SK-N-SH (cell line): ENCODE results near the gene LANCL2. TPM values are rescaled to one million over a fixed set of nuclear protein-coding genes. Genes with fewer than 3 reads are reported as not detected.

Source experiments
- CTCF ChIA-PET: fragments of 300-600, 350-600 bp; formaldehyde crosslinking; extraction: SDS; loops from one replicate; lab custom pipeline; 2021; lab: Yijun Ruan, JAX
- POLR2A ChIA-PET: fragments of 350-600 bp; sonication (Branson Sonifier 250); formaldehyde crosslinking; extraction: SDS; loops from one replicate; lab custom pipeline; 2020; ENCODE audit warnings: antibody characterized with exemption, inconsistent platforms; lab: Yijun Ruan, JAX
- DNase-seq: peaks from one replicate; pipeline ENCODE4 v3.0.0; 2012
- H2AFZ ChIP-seq: fragments of 200-600 bp; sonication (generic); 2 replicates; pipeline ENCODE4 v1.8.1; 2016; ENCODE audit warnings: antibody characterized with exemption, mild to moderate bottlenecking, low read depth
- H3F3A ChIP-seq: fragments of 200-600 bp; sonication (generic); replicated peaks from 2 replicates; pipeline ENCODE3; 2016; ENCODE audit warnings: antibody characterized with exemption, mild to moderate bottlenecking; ENCODE audit not compliant: insufficient read depth
- H3K27ac ChIP-seq, 2 experiments: fragments of 200-500 bp in 1 of 2; fragments of 200-600 bp in 1 of 2; sonication (Bioruptor generic) in 1 of 2; sonication (generic), shearing (Covaris generic) in 1 of 2; 2 replicates each; pipeline versions ENCODE4 v1.5.1 to v1.6.1; 2014 to 2016; ENCODE audit warnings: low read depth in 2 of 2, inconsistent platforms in 1 of 2, low read length in 1 of 2, mild to moderate bottlenecking in 1 of 2, mixed read lengths in 1 of 2
- H3K27me3 ChIP-seq: fragments of 200-600 bp; sonication (generic), shearing (Covaris generic); 2 replicates; pipeline ENCODE4 v1.6.1; 2016; ENCODE audit warnings: mixed run types; ENCODE audit not compliant: insufficient read depth
- H3K36me3 ChIP-seq, 2 experiments: fragments of 200-500 bp in 1 of 2; fragments of 200-600 bp in 1 of 2; sonication (Bioruptor generic) in 1 of 2; sonication (generic) in 1 of 2; replicated peaks in 1 of 2; 2 replicates each; pipeline versions ENCODE3 to v1.5.1; 2014 to 2016; ENCODE audit warnings: low read length in 1 of 2, mild to moderate bottlenecking in 1 of 2; ENCODE audit not compliant: insufficient read depth in 2 of 2, control insufficient read depth in 1 of 2
- H3K4me1 ChIP-seq, 2 experiments: fragments of 200-500 bp in 1 of 2; fragments of 200-600 bp in 1 of 2; sonication (Bioruptor generic) in 1 of 2; sonication (generic), shearing (Covaris generic) in 1 of 2; 2 replicates each; pipeline versions ENCODE4 v1.5.1 to v1.6.1; 2014 to 2016; ENCODE audit warnings: low read depth in 1 of 2, low read length in 1 of 2, mixed run types in 1 of 2; ENCODE audit not compliant: insufficient read depth in 2 of 2, control insufficient read depth in 1 of 2
- H3K4me2 ChIP-seq: fragments of 200-600 bp; sonication (generic), shearing (Covaris generic); 2 replicates; pipeline ENCODE4 v1.6.1; 2017; ENCODE audit warnings: mixed run types
- H3K4me3 ChIP-seq, 2 experiments: fragments of 200-500 bp in 1 of 2; fragments of 200-600 bp in 1 of 2; sonication (Bioruptor generic) in 1 of 2; sonication (generic), shearing (Covaris generic) in 1 of 2; 2 replicates each; pipeline versions ENCODE4 v1.5.1 to v1.8.1; 2014 to 2016; ENCODE audit warnings: low read depth in 2 of 2, inconsistent platforms in 1 of 2, low read length in 1 of 2, mild to moderate bottlenecking in 1 of 2, mixed read lengths in 1 of 2, moderate library complexity in 1 of 2
- H3K79me2 ChIP-seq: fragments of 200-600 bp; sonication (generic); 2 replicates; pipeline ENCODE4 v1.8.1; 2017; ENCODE audit warnings: mild to moderate bottlenecking; ENCODE audit not compliant: insufficient read depth
- H3K9ac ChIP-seq: fragments of 200-600 bp; sonication (generic); 2 replicates; pipeline ENCODE4 v1.6.1; 2017; ENCODE audit warnings: mixed run types
- H3K9me2 ChIP-seq: fragments of 200-600 bp; sonication (generic); 2 replicates; pipeline ENCODE4 v1.6.1; 2017; ENCODE audit warnings: mixed run types
- H3K9me3 ChIP-seq: fragments of 200-600 bp; sonication (generic); 2 replicates; pipeline ENCODE4 v1.6.1; 2017; ENCODE audit warnings: mixed run types, mild to moderate bottlenecking, moderate library complexity
- H4K20me1 ChIP-seq: fragments of 200-600 bp; sonication (generic); 2 replicates; pipeline ENCODE4 v1.6.1; 2017; ENCODE audit warnings: mild to moderate bottlenecking, mixed run types; ENCODE audit not compliant: insufficient read depth
- EP300 ChIP-seq, 2 experiments: IDR thresholded peaks; 2 replicates each; pipeline versions ENCODE4 v1.4.0 to v1.6.1; 2012; ENCODE audit warnings: borderline replicate concordance in 1 of 2, low read depth in 1 of 2, low read length in 1 of 2
- FOSL2 ChIP-seq: IDR thresholded peaks from 2 replicates; pipeline ENCODE4 v1.4.0; 2012; ENCODE audit warnings: low read depth, mild to moderate bottlenecking, moderate library complexity, borderline replicate concordance
- JUND ChIP-seq: IDR thresholded peaks from 2 replicates; pipeline ENCODE4 v1.4.0; 2012
- MEF2A ChIP-seq: IDR thresholded peaks from 2 replicates; pipeline ENCODE4 v1.4.0; 2012; ENCODE audit warnings: low read depth, borderline replicate concordance
- SIN3A ChIP-seq: IDR thresholded peaks from 2 replicates; pipeline ENCODE4 v1.6.1; 2012; ENCODE audit warnings: low read depth, mild to moderate bottlenecking, low read length, moderate library complexity, borderline replicate concordance
- SMC3 ChIP-seq: IDR thresholded peaks from 2 replicates; pipeline ENCODE4 v1.6.1; 2012; ENCODE audit warnings: low read depth, low read length, improper control_type of control experiment
- TAF1 ChIP-seq: IDR thresholded peaks from 2 replicates; pipeline ENCODE4 v1.6.1; 2012; ENCODE audit warnings: low read depth, mild to moderate bottlenecking, low read length, moderate library complexity, borderline replicate concordance
- YY1 ChIP-seq: IDR thresholded peaks from 2 replicates; pipeline ENCODE4 v1.4.0; 2012; ENCODE audit warnings: low read depth, mild to moderate bottlenecking
- WGBS: methylation state at CpG from one replicate; pipeline ENCODE4 v1.1.6; 2017; ENCODE audit warnings: low lambda C conversion rate; 5-methylcytosine and 5-hydroxymethylcytosine counted together
- polyA plus RNA-seq, 3 experiments: library from polyadenylated mRNA; depleted of rRNA; stranded (reverse); fragments of >200 nt; gene quantifications; 2 replicates each; pipeline ENCODE4 v1.2.3, GENCODE V29; 2012
- TF ChIP-seq, protein P1 (sequence below): fragments of 150-350 bp; IDR thresholded peaks from 2 replicates; pipeline ENCODE4 v1.6.1; 2016; ENCODE audit warnings: mild to moderate bottlenecking, low read depth, low read length
- TF ChIP-seq, protein P2 (sequence below): IDR thresholded peaks from 2 replicates; pipeline ENCODE4 v1.4.0; 2012; ENCODE audit warnings: low read depth, borderline replicate concordance
- TF ChIP-seq, protein P3 (sequence below): IDR thresholded peaks from 2 replicates; pipeline ENCODE4 v1.6.1; 2012; ENCODE audit warnings: mild to moderate bottlenecking, low read depth, low read length, moderate library complexity
- TF ChIP-seq, protein P4 (sequence below): IDR thresholded peaks from 2 replicates; pipeline ENCODE4 v1.4.0; 2012; ENCODE audit warnings: low read depth, borderline replicate concordance
- TF ChIP-seq, protein P5 (sequence below): fragments of 150-350 bp; IDR thresholded peaks from 2 replicates; pipeline ENCODE4 v1.6.1; 2017; ENCODE audit warnings: antibody characterized with exemption, low read length, low read depth, borderline replicate concordance

LANCL2 gene
- polyA plus RNA-seq, 1 of the 3 experiments (the other 2 are of a cell fraction), result 36.7 TPM

DNA sequence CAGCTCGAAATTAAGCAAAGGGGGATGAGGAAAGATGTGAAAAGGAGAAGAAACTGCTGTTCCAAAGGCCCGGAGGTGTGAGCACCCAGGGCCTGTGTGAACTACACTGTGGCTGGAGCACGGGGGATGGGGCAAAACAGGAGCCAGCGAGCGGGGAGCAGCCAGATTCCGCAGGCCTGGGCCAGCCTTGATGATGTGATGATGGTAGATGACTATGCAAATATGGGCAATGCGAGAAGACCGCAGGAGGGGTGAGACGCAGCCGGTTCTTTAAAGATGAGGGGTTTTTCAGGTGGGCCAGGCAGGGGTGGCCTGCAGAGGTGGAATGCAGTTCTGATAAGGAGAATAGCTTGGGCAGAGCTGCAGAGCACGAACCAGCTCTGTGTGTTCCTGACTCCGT is 61.5 kb downstream of the LANCL2 start:
- Histone ChIP-seq H3K9ac (no peak overlapping the region), H3K4me3 (no peak overlapping the region), H3K9me2 (no peaks in the 10 kb centered on the region), H3K9me3 (no peaks in the 10 kb centered on the region), H3F3A (no peaks in the 10 kb centered on the region), H3K79me2 (no peaks in the 10 kb centered on the region), H3K4me2 (no peak overlapping the region), H3K4me1 (no peaks in the 10 kb centered on the region; a peak in 1 of 4 replicates), H3K27ac (no peak overlapping the region), H4K20me1 (no peaks in the 10 kb centered on the region), H3K27me3 (no peaks in the 10 kb centered on the region), H3K36me3 (peaks cover 10 to 32% of the 10 kb centered on the region in 2 experiments), H2AFZ (no peak overlapping the region)
- no peak for TF ChIP-seq SIN3A
- no peak for TF ChIP-seq YY1
- TF ChIP-seq, protein P1, sequence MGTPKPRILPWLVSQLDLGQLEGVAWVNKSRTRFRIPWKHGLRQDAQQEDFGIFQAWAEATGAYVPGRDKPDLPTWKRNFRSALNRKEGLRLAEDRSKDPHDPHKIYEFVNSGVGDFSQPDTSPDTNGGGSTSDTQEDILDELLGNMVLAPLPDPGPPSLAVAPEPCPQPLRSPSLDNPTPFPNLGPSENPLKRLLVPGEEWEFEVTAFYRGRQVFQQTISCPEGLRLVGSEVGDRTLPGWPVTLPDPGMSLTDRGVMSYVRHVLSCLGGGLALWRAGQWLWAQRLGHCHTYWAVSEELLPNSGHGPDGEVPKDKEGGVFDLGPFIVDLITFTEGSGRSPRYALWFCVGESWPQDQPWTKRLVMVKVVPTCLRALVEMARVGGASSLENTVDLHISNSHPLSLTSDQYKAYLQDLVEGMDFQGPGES, result no peak
- TF ChIP-seq MEF2A, result no peak
- TF ChIP-seq, protein P2, sequence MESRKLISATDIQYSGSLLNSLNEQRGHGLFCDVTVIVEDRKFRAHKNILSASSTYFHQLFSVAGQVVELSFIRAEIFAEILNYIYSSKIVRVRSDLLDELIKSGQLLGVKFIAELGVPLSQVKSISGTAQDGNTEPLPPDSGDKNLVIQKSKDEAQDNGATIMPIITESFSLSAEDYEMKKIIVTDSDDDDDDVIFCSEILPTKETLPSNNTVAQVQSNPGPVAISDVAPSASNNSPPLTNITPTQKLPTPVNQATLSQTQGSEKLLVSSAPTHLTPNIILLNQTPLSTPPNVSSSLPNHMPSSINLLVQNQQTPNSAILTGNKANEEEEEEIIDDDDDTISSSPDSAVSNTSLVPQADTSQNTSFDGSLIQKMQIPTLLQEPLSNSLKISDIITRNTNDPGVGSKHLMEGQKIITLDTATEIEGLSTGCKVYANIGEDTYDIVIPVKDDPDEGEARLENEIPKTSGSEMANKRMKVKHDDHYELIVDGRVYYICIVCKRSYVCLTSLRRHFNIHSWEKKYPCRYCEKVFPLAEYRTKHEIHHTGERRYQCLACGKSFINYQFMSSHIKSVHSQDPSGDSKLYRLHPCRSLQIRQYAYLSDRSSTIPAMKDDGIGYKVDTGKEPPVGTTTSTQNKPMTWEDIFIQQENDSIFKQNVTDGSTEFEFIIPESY, result no peak
- TF ChIP-seq, protein P3, sequence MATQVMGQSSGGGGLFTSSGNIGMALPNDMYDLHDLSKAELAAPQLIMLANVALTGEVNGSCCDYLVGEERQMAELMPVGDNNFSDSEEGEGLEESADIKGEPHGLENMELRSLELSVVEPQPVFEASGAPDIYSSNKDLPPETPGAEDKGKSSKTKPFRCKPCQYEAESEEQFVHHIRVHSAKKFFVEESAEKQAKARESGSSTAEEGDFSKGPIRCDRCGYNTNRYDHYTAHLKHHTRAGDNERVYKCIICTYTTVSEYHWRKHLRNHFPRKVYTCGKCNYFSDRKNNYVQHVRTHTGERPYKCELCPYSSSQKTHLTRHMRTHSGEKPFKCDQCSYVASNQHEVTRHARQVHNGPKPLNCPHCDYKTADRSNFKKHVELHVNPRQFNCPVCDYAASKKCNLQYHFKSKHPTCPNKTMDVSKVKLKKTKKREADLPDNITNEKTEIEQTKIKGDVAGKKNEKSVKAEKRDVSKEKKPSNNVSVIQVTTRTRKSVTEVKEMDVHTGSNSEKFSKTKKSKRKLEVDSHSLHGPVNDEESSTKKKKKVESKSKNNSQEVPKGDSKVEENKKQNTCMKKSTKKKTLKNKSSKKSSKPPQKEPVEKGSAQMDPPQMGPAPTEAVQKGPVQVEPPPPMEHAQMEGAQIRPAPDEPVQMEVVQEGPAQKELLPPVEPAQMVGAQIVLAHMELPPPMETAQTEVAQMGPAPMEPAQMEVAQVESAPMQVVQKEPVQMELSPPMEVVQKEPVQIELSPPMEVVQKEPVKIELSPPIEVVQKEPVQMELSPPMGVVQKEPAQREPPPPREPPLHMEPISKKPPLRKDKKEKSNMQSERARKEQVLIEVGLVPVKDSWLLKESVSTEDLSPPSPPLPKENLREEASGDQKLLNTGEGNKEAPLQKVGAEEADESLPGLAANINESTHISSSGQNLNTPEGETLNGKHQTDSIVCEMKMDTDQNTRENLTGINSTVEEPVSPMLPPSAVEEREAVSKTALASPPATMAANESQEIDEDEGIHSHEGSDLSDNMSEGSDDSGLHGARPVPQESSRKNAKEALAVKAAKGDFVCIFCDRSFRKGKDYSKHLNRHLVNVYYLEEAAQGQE, result no peak
- no peak for TF ChIP-seq JUND
- ChIA-PET POLR2A (no interaction called here), CTCF (interaction anchor here (0.8 to 7.2 kb wide), 7 partner anchors 12 to 172 kb away, joined by 3 to 65 read pairs (median 5); no protein-coding TSS in a partner anchor)
- WGBS, result 88% methylated on average over 12 of the region's 12 CpGs
- DNase-seq, result no peak

DNA sequence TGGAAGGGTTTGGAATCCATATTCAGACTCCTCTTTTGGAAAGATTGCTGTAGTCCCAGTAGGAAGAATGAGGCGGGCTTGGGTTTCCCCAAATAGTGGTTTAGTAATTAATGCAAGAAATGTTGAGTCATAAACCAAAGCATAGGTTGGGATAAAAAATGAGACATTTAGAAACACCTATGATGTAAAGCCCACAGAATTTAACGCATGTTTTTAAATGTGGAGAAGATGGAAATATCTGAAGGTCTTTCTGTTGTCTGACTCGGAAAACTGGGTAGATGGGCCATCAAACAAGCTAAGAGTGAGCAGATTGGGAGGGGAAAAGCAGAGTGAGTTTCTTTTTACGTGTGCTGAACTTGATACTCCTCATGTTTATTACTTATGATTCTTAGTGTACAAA is 62.2 kb downstream of the LANCL2 start:
- WGBS, result 73% methylated on average over 4 of the region's 4 CpGs
- ChIA-PET CTCF (interaction anchor here (0.8 to 7.2 kb wide), 8 partner anchors 13 to 638 kb away, joined by 3 to 65 read pairs (median 6); no protein-coding TSS in a partner anchor), POLR2A (interaction anchor here (0.7 kb wide), 1 partner anchor 12 kb away, joined by 3 read pairs; no protein-coding TSS in a partner anchor)
- H3K4me2 ChIP-seq, result no peak overlapping the region
- H3K27me3 ChIP-seq, result no peaks in the 10 kb centered on the region
- no peaks in the 10 kb centered on the region for H3K9me2 ChIP-seq
- no peak overlapping the region for H3K9ac ChIP-seq
- H3K9me3 ChIP-seq, result no peaks in the 10 kb centered on the region
- H3F3A ChIP-seq, result no peaks in the 10 kb centered on the region
- no peak overlapping the region for H3K4me3 ChIP-seq
- no peak for TF ChIP-seq SMC3
- no peak for TF ChIP-seq EP300 (IDR thresholded peaks at IDR 0.05; ENCODE audit: borderline replicate concordance in 1 of 2, low read depth in 1 of 2, low read length in 1 of 2)
- TF ChIP-seq, protein P1, result no peak
- TF ChIP-seq, protein P4, sequence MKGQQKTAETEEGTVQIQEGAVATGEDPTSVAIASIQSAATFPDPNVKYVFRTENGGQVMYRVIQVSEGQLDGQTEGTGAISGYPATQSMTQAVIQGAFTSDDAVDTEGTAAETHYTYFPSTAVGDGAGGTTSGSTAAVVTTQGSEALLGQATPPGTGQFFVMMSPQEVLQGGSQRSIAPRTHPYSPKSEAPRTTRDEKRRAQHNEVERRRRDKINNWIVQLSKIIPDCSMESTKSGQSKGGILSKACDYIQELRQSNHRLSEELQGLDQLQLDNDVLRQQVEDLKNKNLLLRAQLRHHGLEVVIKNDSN, result no peak
- no peak for TF ChIP-seq FOSL2
- TF ChIP-seq, protein P5, sequence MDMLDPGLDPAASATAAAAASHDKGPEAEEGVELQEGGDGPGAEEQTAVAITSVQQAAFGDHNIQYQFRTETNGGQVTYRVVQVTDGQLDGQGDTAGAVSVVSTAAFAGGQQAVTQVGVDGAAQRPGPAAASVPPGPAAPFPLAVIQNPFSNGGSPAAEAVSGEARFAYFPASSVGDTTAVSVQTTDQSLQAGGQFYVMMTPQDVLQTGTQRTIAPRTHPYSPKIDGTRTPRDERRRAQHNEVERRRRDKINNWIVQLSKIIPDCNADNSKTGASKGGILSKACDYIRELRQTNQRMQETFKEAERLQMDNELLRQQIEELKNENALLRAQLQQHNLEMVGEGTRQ, result no peak
- TF ChIP-seq TAF1, result no peak
- no peak overlapping the region for H3K27ac ChIP-seq
- peaks cover 10 to 37% of the 10 kb centered on the region in 2 experiments for H3K36me3 ChIP-seq
- no peaks in the 10 kb centered on the region for H3K79me2 ChIP-seq
- H4K20me1 ChIP-seq, result no peaks in the 10 kb centered on the region
- no peak overlapping the region for H2AFZ ChIP-seq
- H3K4me1 ChIP-seq, result no peaks in the 10 kb centered on the region; a peak in 1 of 4 replicates
- no peak for DNase-seq
